A549 (cell line): Measurements from ENCODE around the gene ZNF100. TPM values are rescaled to one million over a fixed set of nuclear protein-coding genes. Genes with fewer than 3 reads are reported as not detected.
"Not testable (repeated sequence)": the region's sequence is repeated elsewhere in the genome, so short reads cannot be mapped to it uniquely, and the experiment has no call there.

Experiments
- ATAC-seq, 2 experiments: fragments of 200-7000 bp in 1 of 2; fragments of >200 bp in 1 of 2; cut with Nextera tagmentation in 1 of 2; cut with Tn5 transposase in 1 of 2; 3 replicates each; pipeline versions ENCODE4 v1.8.0 to v1.9.1; 2018 to 2020; ENCODE audit warnings: mild to moderate bottlenecking in 1 of 2, moderate library complexity in 1 of 2
- CTCF ChIA-PET: fragments of 300-600 bp; sonication (Branson Sonifier 250); formaldehyde crosslinking; extraction: SDS; loops from one replicate; lab custom pipeline; 2021; ENCODE audit warnings: antibody characterized with exemption, inconsistent platforms; lab: Yijun Ruan, JAX
- POLR2A ChIA-PET: fragments of 350-600 bp; formaldehyde crosslinking; extraction: SDS; loops from one replicate; lab custom pipeline; 2021; ENCODE audit warnings: antibody characterized with exemption, inconsistent platforms; lab: Yijun Ruan, JAX
- DNase-seq, 2 experiments: peaks; one replicate each; pipeline versions ENCODE4 v3.0.0 to v3.0.0-alpha.2; 2011 to 2016; ENCODE audit warnings: low read depth in 1 of 2, low spot score in 1 of 2
- FAIRE-seq: peaks from 2 replicates; lab custom pipeline; 2011; peaks lifted over from hg19 to GRCh38; lab: Jason Lieb, UNC
- H3K27ac ChIP-seq, 2 experiments: fragments of >200 bp; sonication (Bioruptor Twin); formaldehyde crosslinking; 3 replicates each; pipeline ENCODE4 v1.5.1; 2016 to 2017
- H3K4me1 ChIP-seq: fragments of >200 bp; sonication (Bioruptor Twin); formaldehyde crosslinking; 3 replicates; pipeline ENCODE4 v1.6.1; 2016
- H3K4me2 ChIP-seq: fragments of >200 bp; sonication (Bioruptor Twin); formaldehyde crosslinking; 3 replicates; pipeline ENCODE4 v1.6.1; 2016
- H3K4me3 ChIP-seq: fragments of >200 bp; sonication (Bioruptor Twin); formaldehyde crosslinking; 3 replicates; pipeline ENCODE4 v1.5.1; 2016
- H3K9me3 ChIP-seq: fragments of >200 bp; sonication (Bioruptor Twin); formaldehyde crosslinking; 3 replicates; pipeline ENCODE4 v1.6.1; 2016
- ATOH8 ChIP-seq: fragments of 250-450 bp; sonication (Bioruptor Pico); IDR thresholded peaks from 2 replicates; pipeline ENCODE4 v1.5.0; 2020; ENCODE audit warnings: low read depth, mild to moderate bottlenecking, moderate library complexity
- BCL3 ChIP-seq: fragments of >200 bp; sonication (Bioruptor Twin); formaldehyde crosslinking; IDR thresholded peaks from 3 replicates; pipeline ENCODE4 v1.6.1; 2016
- BHLHE40 ChIP-seq: IDR thresholded peaks from 2 replicates; pipeline ENCODE4 v1.6.1; 2012; ENCODE audit warnings: low read depth, low read length, inconsistent platforms
- CBX8 ChIP-seq: fragments of 200-600 bp; sonication (generic); IDR thresholded peaks from 2 replicates; pipeline ENCODE4 v1.6.1; 2016
- CEBPB ChIP-seq, 2 experiments: fragments of >200 bp in 1 of 2; sonication (Bioruptor Twin) in 1 of 2; formaldehyde crosslinking in 1 of 2; IDR thresholded peaks; 2 replicates each; pipeline ENCODE4 v1.6.1; 2012 to 2016
- E2F6 ChIP-seq: IDR thresholded peaks from 2 replicates; pipeline ENCODE4 v1.6.1; 2012; ENCODE audit warnings: low read depth, borderline replicate concordance
- ESRRA ChIP-seq: fragments of 150-350 bp; IDR thresholded peaks from 2 replicates; pipeline ENCODE4 v1.6.1; 2014; ENCODE audit warnings: mild to moderate bottlenecking, low read length, borderline replicate concordance
- FOXS1 ChIP-seq: fragments of 250-450 bp; sonication (Bioruptor Pico); IDR thresholded peaks from 2 replicates; pipeline ENCODE4 v1.5.0; 2020; ENCODE audit warnings: mild to moderate bottlenecking, moderate library complexity
- HEYL ChIP-seq: fragments of 250-450 bp; sonication (Bioruptor Pico); IDR thresholded peaks from 2 replicates; pipeline ENCODE4 v1.8.0; 2021; ENCODE audit warnings: mild to moderate bottlenecking, moderate library complexity
- HMGXB4 ChIP-seq: fragments of 250-450 bp; sonication (Bioruptor Pico); IDR thresholded peaks from 2 replicates; pipeline ENCODE4 v1.5.0; 2021; ENCODE audit warnings: mild to moderate bottlenecking, moderate library complexity, borderline replicate concordance
- HOXA7 ChIP-seq: fragments of 250-450 bp; sonication (Bioruptor Pico); IDR thresholded peaks from 2 replicates; pipeline ENCODE4 v1.5.0; 2020; ENCODE audit warnings: mild to moderate bottlenecking, moderate library complexity
- JUN ChIP-seq, 2 experiments: fragments of >200 bp; sonication (Bioruptor Twin); formaldehyde crosslinking; IDR thresholded peaks; 2 replicates in 1 of 2; 3 replicates in 1 of 2; pipeline ENCODE4 v1.6.1; 2016 to 2017
- JUNB ChIP-seq: fragments of >200 bp; sonication (Bioruptor Twin); formaldehyde crosslinking; IDR thresholded peaks from 2 replicates; pipeline ENCODE4 v1.6.1; 2016
- MYC ChIP-seq: IDR thresholded peaks from 2 replicates; pipeline ENCODE4 v1.6.1; 2012; ENCODE audit warnings: mild to moderate bottlenecking, inconsistent platforms, low read length, improper control_type of control experiment, borderline replicate concordance
- NR3C1 ChIP-seq: fragments of >200 bp; sonication (Bioruptor Twin); formaldehyde crosslinking; IDR thresholded peaks from 3 replicates; pipeline ENCODE4 v1.6.1; 2017
- POLR2A ChIP-seq: IDR thresholded peaks from 2 replicates; pipeline ENCODE4 v1.6.1; 2012; ENCODE audit warnings: mild to moderate bottlenecking, low read length
- POLR2AphosphoS2 ChIP-seq: conservative IDR thresholded peaks from 2 replicates; pipeline ENCODE4 v1.6.1; 2012; ENCODE audit warnings: low read length, improper control_type of control experiment, inconsistent platforms
- RAD21 ChIP-seq, 2 experiments: fragments of >200 bp in 1 of 2; sonication (Bioruptor Twin) in 1 of 2; formaldehyde crosslinking in 1 of 2; IDR thresholded peaks in 1 of 2; conservative IDR thresholded peaks in 1 of 2; 2 replicates in 1 of 2; 3 replicates in 1 of 2; pipeline ENCODE4 v1.6.1; 2012 to 2018; ENCODE audit warnings: inconsistent platforms in 1 of 2
- REST ChIP-seq: fragments of 200-600 bp; sonication (generic); IDR thresholded peaks from 2 replicates; pipeline ENCODE4 v1.6.1; 2016; ENCODE audit warnings: antibody characterized with exemption, mild to moderate bottlenecking, moderate library complexity
- RNF2 ChIP-seq: fragments of 200-600 bp; sonication (generic); IDR thresholded peaks from 2 replicates; pipeline ENCODE4 v1.6.1; 2016; ENCODE audit warnings: low read depth, mild to moderate bottlenecking, antibody characterized with exemption, moderate library complexity, borderline replicate concordance
- ZSCAN20 ChIP-seq: fragments of 250-450 bp; sonication (Bioruptor Pico); IDR thresholded peaks from 2 replicates; pipeline ENCODE4 v1.8.0; 2022; ENCODE audit warnings: mild to moderate bottlenecking, moderate library complexity
- WGBS: methylation state at CpG from one replicate; pipeline ENCODE4 v1.1.6; 2017; ENCODE audit errors: missing lambda C conversion rate; 5-methylcytosine and 5-hydroxymethylcytosine counted together
- polyA plus RNA-seq, 4 experiments: library from polyadenylated mRNA; depleted of rRNA in 3 of 4; stranded (reverse); fragments of >200 nt; fragmentation: RNase III in 1 of 4; extraction: RNeasy Plus Mini Kit Qiagen cat#74134 plus additional on column Dnase treatment in 1 of 4; gene quantifications; 2 replicates in 3 of 4; 3 replicates in 1 of 4; pipeline ENCODE4 v1.2.3, GENCODE V29; 2011 to 2017

The ZNF100 gene
- polyA plus RNA-seq, 2 of the 4 experiments (the other 2 are of a cell fraction), result not detected

GRCh38 chr19:21709464-21709863, 57.9 kb downstream of the ZNF100 start:
- WGBS, result 50% methylated on average over 16 of the region's 24 CpGs
- no peak for DNase-seq
- ATAC-seq, result no peak
- H3K4me1 ChIP-seq, result no peaks in the 10 kb centered on the region
- no peaks in the 10 kb centered on the region for H3K9me3 ChIP-seq
- no peak overlapping the region for H3K27ac ChIP-seq
- H3K4me2 ChIP-seq, result no peak overlapping the region
- no peak overlapping the region for H3K4me3 ChIP-seq
- no peak for TF ChIP-seq RAD21 (conservative IDR thresholded peaks at IDR 0.05 in 1 of 2, IDR thresholded peaks at IDR 0.05 in 1 of 2)
- TF ChIP-seq ZSCAN20 (CRISPR knock-in tag), result no peak
- TF ChIP-seq HEYL (CRISPR knock-in tag), result no peak
- no peak for TF ChIP-seq HOXA7 (CRISPR knock-in tag)
- TF ChIP-seq HMGXB4, result no peak
- TF ChIP-seq MYC, result no peak
- no peak for TF ChIP-seq RNF2
- TF ChIP-seq ATOH8 (CRISPR knock-in tag), result no peak
- FAIRE-seq, result no peak
- POLR2A ChIA-PET, result no interaction called here
- CTCF ChIA-PET, result no interaction called here

GRCh38 chr19:21707878-21708277, 59.5 kb downstream of the ZNF100 start:
- H3K4me3 ChIP-seq, ATAC-seq, DNase-seq, FAIRE-seq, H3K27ac ChIP-seq, H3K4me2 ChIP-seq, POLR2A ChIA-PET, H3K4me1 ChIP-seq, CTCF ChIA-PET, H3K9me3 ChIP-seq: not testable (repeated sequence)
- 75% methylated on average over 4 of the region's 31 CpGs for WGBS

GRCh38 chr19:21707065-21707464, 60.3 kb downstream of the ZNF100 start:
- no peaks in the 10 kb centered on the region for H3K9me3 ChIP-seq
- CTCF ChIA-PET, result no interaction called here
- no peak for ATAC-seq

More at GRCh38 chr19:21707065-21707464, 60.3 kb downstream of the ZNF100 start:
- no peak for TF ChIP-seq POLR2A
- TF ChIP-seq CBX8, result no peak
- TF ChIP-seq JUNB, result no peak
- no peak for TF ChIP-seq BHLHE40
- no peak for TF ChIP-seq HOXA7 (CRISPR knock-in tag)
- TF ChIP-seq POLR2AphosphoS2, result no peak
- TF ChIP-seq BCL3, result no peak
- TF ChIP-seq E2F6, result no peak
- TF ChIP-seq CEBPB (IDR thresholded peaks at IDR 0.05), result no peak
- no peak for TF ChIP-seq FOXS1 (CRISPR knock-in tag)
- TF ChIP-seq JUN (IDR thresholded peaks at IDR 0.05), result no peak
- no peak for TF ChIP-seq NR3C1
- no peak for TF ChIP-seq REST
- TF ChIP-seq ESRRA, result no peak
- DNase-seq (no peak), FAIRE-seq (no peak)
- POLR2A ChIA-PET, result no interaction called here
- Histone ChIP-seq H3K4me2 (no peak overlapping the region), H3K4me1 (no peaks in the 10 kb centered on the region), H3K4me3 (no peak overlapping the region), H3K27ac (no peak overlapping the region)
- 15% methylated on average over 4 of the region's 4 CpGs for WGBS
